HL-60 (cell line): ENCODE data around the gene MFSD1.

Experiments
- POLR2AphosphoS5 ChIP-seq: IDR thresholded peaks from 2 replicates; pipeline ENCODE4 v1.6.1; 2012; ENCODE audit warnings: low read depth
- SPI1 ChIP-seq: IDR thresholded peaks from 2 replicates; pipeline ENCODE4 v1.6.1; 2012; ENCODE audit warnings: low read depth, mild to moderate bottlenecking, borderline replicate concordance
- TF ChIP-seq, protein P1 (sequence below): IDR thresholded peaks from one replicate; pipeline ENCODE4 v1.5.1; 2011; ENCODE audit warnings: low read length, control low read depth, inconsistent platforms; ENCODE audit not compliant: insufficient read depth

DNA sequence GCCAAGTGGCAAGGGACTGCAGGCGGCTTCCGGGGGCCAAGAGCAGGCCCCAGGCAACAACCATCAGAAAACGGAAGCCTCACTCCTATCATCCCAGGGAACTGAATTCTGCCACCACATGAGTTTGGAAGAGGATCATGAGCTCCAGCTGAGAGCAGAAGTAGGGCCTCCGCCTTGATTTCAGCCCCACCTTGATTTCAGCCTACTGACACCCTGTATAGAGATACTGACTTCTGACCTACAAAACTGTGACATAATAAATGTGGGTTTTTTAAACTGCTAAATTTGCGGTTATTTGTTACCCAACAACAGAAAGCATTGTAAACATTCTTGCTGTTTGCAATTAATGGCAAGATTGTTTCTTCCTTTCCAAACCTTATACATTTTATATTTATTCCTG, 48.0 kb upstream of the MFSD1 start:
- TF ChIP-seq, protein P1, sequence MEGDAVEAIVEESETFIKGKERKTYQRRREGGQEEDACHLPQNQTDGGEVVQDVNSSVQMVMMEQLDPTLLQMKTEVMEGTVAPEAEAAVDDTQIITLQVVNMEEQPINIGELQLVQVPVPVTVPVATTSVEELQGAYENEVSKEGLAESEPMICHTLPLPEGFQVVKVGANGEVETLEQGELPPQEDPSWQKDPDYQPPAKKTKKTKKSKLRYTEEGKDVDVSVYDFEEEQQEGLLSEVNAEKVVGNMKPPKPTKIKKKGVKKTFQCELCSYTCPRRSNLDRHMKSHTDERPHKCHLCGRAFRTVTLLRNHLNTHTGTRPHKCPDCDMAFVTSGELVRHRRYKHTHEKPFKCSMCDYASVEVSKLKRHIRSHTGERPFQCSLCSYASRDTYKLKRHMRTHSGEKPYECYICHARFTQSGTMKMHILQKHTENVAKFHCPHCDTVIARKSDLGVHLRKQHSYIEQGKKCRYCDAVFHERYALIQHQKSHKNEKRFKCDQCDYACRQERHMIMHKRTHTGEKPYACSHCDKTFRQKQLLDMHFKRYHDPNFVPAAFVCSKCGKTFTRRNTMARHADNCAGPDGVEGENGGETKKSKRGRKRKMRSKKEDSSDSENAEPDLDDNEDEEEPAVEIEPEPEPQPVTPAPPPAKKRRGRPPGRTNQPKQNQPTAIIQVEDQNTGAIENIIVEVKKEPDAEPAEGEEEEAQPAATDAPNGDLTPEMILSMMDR: no peak
- no peak for TF ChIP-seq SPI1
- no peak for TF ChIP-seq POLR2AphosphoS5
